ENCODE data around the gene ABCG1. TPM values are rescaled to one million over a fixed set of nuclear protein-coding genes. Genes with fewer than 3 reads are reported as not detected.

The ABCG1 gene
- total RNA-seq, 6 experiments from 2014 or later: 3.3 to 9.8 (median 4.8) TPM

- Histone ChIP-seq H3K27ac (no peak overlapping the region), H3K4me1 (no peaks in the 10 kb centered on the region), H3K4me3 (no peak overlapping the region), H3K9me3 (no peaks in the 10 kb centered on the region), H3K27me3 (no peaks in the 10 kb centered on the region), H3K36me3 (no peaks in the 10 kb centered on the region)
- no peak for ATAC-seq
- WGBS (ENCODE audit: insufficient coverage, low coverage, low lambda C conversion rate, missing lambda C conversion rate): 77% methylated on average over 4 of the region's 6 CpGs
- TF ChIP-seq POLR2A (IDR thresholded peaks at IDR 0.05) (no peak), CTCF (IDR thresholded peaks at IDR 0.05) (no peak)
- intact Hi-C loops (cut with DNase I): no loop called here
- peak in 1 of 3 donors; percentile 19 for DNase-seq
Observed at GRCh38 chr21:42324896-42325295, 106.0 kb downstream of the ABCG1 start.

- no peak overlapping the region for H3K4me3 ChIP-seq
- H3K27ac ChIP-seq: no peak overlapping the region
- intact Hi-C loops (cut with DNase I): no loop called here
- H3K27me3 ChIP-seq: no peaks in the 10 kb centered on the region
- DNase-seq (peak in 1 of 3 donors; percentile 7), ATAC-seq (no peak)
- WGBS (ENCODE audit: insufficient coverage, low coverage, low lambda C conversion rate, missing lambda C conversion rate): 45% methylated on average over 3 of the region's 4 CpGs
- no peaks in the 10 kb centered on the region for H3K9me3 ChIP-seq
- H3K36me3 ChIP-seq: no peaks in the 10 kb centered on the region
- H3K4me1 ChIP-seq: no peaks in the 10 kb centered on the region
- TF ChIP-seq POLR2A (IDR thresholded peaks at IDR 0.05): no peak
- no peak for TF ChIP-seq CTCF (IDR thresholded peaks at IDR 0.05)
Observed at GRCh38 chr21:42330380-42331371, 111.7 kb downstream of the ABCG1 start.

- H3K4me3 ChIP-seq: no peak overlapping the region
- no peaks in the 10 kb centered on the region for H3K36me3 ChIP-seq
- no peaks in the 10 kb centered on the region for H3K9me3 ChIP-seq
- no peak overlapping the region for H3K27ac ChIP-seq
- TF ChIP-seq CTCF (IDR thresholded peaks at IDR 0.05): no peak
- no peak for TF ChIP-seq POLR2A (IDR thresholded peaks at IDR 0.05)
- DNase-seq: no peak
- intact Hi-C loops (cut with DNase I): no loop called here
- H3K27me3 ChIP-seq: peaks cover 0 to 5% of the 10 kb centered on the region in 2 donors
- no peak for ATAC-seq
- no peaks in the 10 kb centered on the region for H3K4me1 ChIP-seq
Observed at GRCh38 chr21:42331660-42332059, 112.7 kb downstream of the ABCG1 start.

- H3K36me3 ChIP-seq: no peaks in the 10 kb centered on the region
- H3K27ac ChIP-seq: no peak overlapping the region
- H3K27me3 ChIP-seq: peaks cover 0 to 5% of the 10 kb centered on the region in 2 donors
- no peak for ATAC-seq
- intact Hi-C loops (cut with DNase I): no loop called here
- no peak for TF ChIP-seq POLR2A (IDR thresholded peaks at IDR 0.05)
- no peak for TF ChIP-seq CTCF (IDR thresholded peaks at IDR 0.05)
- WGBS (ENCODE audit: insufficient coverage, low coverage, low lambda C conversion rate, missing lambda C conversion rate): 56% methylated on average over 4 of the region's 5 CpGs
- H3K4me3 ChIP-seq: no peak overlapping the region
- H3K4me1 ChIP-seq: no peaks in the 10 kb centered on the region
- H3K9me3 ChIP-seq: no peaks in the 10 kb centered on the region
- peak in 1 of 3 donors; percentile 5 for DNase-seq
Observed at GRCh38 chr21:42332557-42333317, 113.8 kb downstream of the ABCG1 start.
